Esophagus (tissue), 2 donors: Measurements from ENCODE around the gene TNRC18. TPM values are rescaled to one million over a fixed set of nuclear protein-coding genes. Genes with fewer than 3 reads are reported as not detected.
"Not testable (repeated sequence)": the region's sequence is repeated elsewhere in the genome, so short reads cannot be mapped to it uniquely, and the experiment has no call there.

Experiments used
- H3K27ac ChIP-seq, 2 donors: one replicate each; pipeline ENCODE4 v1.5.1; 2013; ENCODE audit warnings: low read depth in 2 of 2, mild to moderate bottlenecking in 2 of 2, inconsistent platforms in 1 of 2, low read length in 1 of 2, moderate library complexity in 1 of 2
- H3K27me3 ChIP-seq, 2 donors: one replicate each; pipeline ENCODE4 v1.6.1; 2013; ENCODE audit warnings: low read length in 2 of 2, control low read depth in 1 of 2, mild to moderate bottlenecking in 1 of 2; ENCODE audit not compliant: insufficient read depth in 2 of 2, control insufficient read depth in 1 of 2
- H3K36me3 ChIP-seq, 2 donors: one replicate each; pipeline ENCODE4 v1.6.1; 2013; ENCODE audit warnings: low read length in 1 of 2; ENCODE audit not compliant: control insufficient read depth in 2 of 2, insufficient read depth in 2 of 2
- H3K4me1 ChIP-seq, 2 donors: one replicate each; pipeline ENCODE4 v1.6.1; 2013; ENCODE audit warnings: low read length in 1 of 2; ENCODE audit not compliant: control insufficient read depth in 2 of 2, insufficient read depth in 2 of 2
- H3K4me3 ChIP-seq, 2 donors: one replicate each; pipeline ENCODE4 v1.5.1; 2013; ENCODE audit warnings: low read length in 2 of 2, mild to moderate bottlenecking in 2 of 2, low read depth in 1 of 2, moderate library complexity in 1 of 2
- H3K9me3 ChIP-seq, 2 donors: one replicate each; pipeline ENCODE4 v1.6.1; 2013; ENCODE audit warnings: mild to moderate bottlenecking in 2 of 2, low read depth in 1 of 2, low read length in 1 of 2, moderate library complexity in 1 of 2; ENCODE audit not compliant: control insufficient read depth in 2 of 2, insufficient read depth in 1 of 2
- WGBS, 2 donors: extraction: QIAGEN DNeasy Blood & Tissue Kit; methylation state at CpG; one replicate each; pipeline ENCODE4 v1.1.7; 2013; 5-methylcytosine and 5-hydroxymethylcytosine counted together
- polyA plus RNA-seq, 2 donors: library from polyadenylated mRNA; stranded (reverse); fragments of 200-250 nt; gene quantifications; one replicate each; pipeline ENCODE4 v1.2.3, GENCODE V29; 2013
- donor health status: healthy with polysubstance abuse.
- donor health status: Bipolar disorder and iron deficiency.

TNRC18 gene
- polyA plus RNA-seq, 2 donors: 18.0 to 34.0 TPM

GRCh38 chr7:5370454-5371353 lies 52.9 kb downstream of the TNRC18 start:
- Histone ChIP-seq H3K27ac (no peak overlapping the region), H3K9me3 (no peaks in the 10 kb centered on the region), H3K27me3 (no peaks in the 10 kb centered on the region), H3K4me1 (peaks cover 0 to 4% of the 10 kb centered on the region in 2 donors), H3K36me3 (peaks cover 7 to 37% of the 10 kb centered on the region in 2 donors), H3K4me3 (no peak overlapping the region)
- 90 to 91% methylated on average over 47 to 55 of the region's 55 CpGs for WGBS, 2 donors

DNA sequence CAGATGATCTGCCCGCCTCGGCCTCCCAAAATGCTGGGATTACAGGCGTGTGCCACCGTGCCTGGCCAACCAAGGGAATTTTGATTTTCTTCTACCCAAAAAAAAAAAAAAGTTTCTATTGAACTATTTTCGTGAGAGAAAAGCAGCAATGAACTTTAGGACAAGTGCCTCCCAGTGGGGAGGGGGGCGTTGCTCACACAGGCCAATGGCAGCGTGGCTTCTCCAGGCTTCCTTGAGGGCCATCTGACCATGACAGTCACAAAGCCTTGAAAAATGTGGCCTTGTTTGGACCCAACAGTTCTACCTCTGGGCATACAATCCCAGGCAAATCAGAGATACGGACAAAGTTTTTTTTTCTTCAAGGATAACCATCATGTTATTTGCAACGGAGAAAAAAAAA lies 56.0 kb downstream of the TNRC18 start:
- H3K4me1 ChIP-seq: peaks cover 0 to 2% of the 10 kb centered on the region in 2 donors

DNA sequence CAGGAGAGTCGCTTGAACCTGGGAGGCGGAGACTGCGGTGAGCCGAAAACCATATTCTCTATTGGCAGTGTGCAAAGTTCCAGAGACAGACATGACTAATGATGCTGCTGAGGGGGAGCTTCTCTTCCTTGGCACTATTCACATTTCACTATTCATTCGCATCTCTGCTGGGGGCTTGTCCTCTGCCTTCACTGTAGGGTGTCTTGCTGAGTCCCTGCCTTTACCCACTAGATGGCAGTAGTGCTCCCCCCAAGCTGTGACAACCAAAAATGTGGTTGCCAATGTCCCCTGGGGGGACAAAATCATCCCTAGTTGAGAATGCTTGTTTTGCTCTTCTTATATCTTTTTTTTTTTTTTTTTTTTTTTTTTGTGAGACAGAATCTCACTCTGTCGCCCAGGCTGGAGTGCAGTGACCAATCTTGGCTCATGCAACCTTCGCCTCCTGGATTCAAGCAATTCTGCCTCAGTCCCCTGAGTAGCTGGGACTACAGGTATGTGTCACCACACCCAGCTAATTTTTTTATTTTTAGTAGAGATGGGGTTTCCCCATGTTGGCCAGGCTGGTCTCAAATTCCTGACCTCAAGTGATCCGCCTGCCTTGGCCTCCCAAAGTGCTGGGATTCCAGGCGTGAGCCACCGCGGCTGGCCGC lies 57.5 kb downstream of the TNRC18 start:
- H3K27me3 ChIP-seq, H3K27ac ChIP-seq, H3K4me1 ChIP-seq, H3K9me3 ChIP-seq, H3K4me3 ChIP-seq: not testable (repeated sequence)
- H3K36me3 ChIP-seq: peaks cover 5 to 32% of the 10 kb centered on the region in 2 donors
- 65 to 72% methylated on average over 12 of the region's 12 CpGs for WGBS, 2 donors

More for the DNA sequence above, 56.0 kb downstream of the TNRC18 start:
- H3K27me3 ChIP-seq: no peaks in the 10 kb centered on the region
- no peak overlapping the region for H3K27ac ChIP-seq
- H3K36me3 ChIP-seq: peaks cover 0 to 20% of the 10 kb centered on the region in 2 donors
- no peaks in the 10 kb centered on the region for H3K9me3 ChIP-seq
- no peak overlapping the region for H3K4me3 ChIP-seq
- WGBS, 2 donors: 78 to 80% methylated on average over 9 of the region's 9 CpGs

DNA sequence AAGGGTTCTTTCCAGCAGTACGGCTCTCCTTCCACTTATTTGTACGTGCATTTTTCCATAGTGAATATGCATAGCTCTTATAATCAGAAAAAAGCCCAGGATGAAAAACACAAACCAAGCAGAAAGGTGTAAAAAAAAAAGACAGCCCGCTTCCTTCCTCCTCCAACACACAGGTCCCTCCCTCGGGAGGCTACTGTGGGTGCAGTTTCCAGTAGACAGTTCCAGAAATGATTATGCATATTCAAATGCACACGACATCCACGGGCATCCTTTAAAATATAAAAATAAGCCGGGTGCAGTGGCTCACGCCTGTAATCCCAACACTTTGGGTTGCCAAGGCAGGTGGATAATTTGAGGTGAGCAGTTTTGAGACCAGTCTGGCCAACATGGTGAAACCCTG lies 59.9 kb downstream of the TNRC18 start:
- H3K27ac ChIP-seq: no peak overlapping the region
- H3K36me3 ChIP-seq: peaks cover 7 to 33% of the 10 kb centered on the region in 2 donors
- peaks cover 0 to 1% of the 10 kb centered on the region in 2 donors for H3K4me1 ChIP-seq
- H3K9me3 ChIP-seq: no peaks in the 10 kb centered on the region
- no peak overlapping the region for H3K4me3 ChIP-seq
- H3K27me3 ChIP-seq: no peaks in the 10 kb centered on the region
- 57 to 63% methylated on average over 8 of the region's 8 CpGs for WGBS, 2 donors

DNA sequence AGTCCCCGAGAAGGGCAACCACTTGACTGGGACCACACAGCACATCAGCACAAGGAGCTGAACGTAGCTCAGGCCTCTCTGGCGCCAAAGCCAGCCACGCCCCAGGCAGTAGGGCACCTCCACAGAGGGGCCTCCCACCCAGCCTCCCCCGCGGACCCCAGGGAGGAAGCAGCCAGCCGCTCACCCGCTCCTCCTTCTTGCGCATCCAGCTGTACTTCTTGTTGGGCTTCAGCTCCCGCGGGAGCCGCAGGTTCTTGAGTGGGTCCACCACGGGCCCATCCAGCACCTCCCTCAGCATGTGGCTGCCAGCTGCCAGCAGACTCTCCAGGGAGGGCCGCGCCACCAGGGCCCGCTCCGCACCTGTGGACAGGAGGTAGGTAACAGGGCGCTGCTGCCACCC lies 61.2 kb downstream of the TNRC18 start:
- Histone ChIP-seq H3K4me3 (no peak overlapping the region), H3K9me3 (no peaks in the 10 kb centered on the region), H3K4me1 (no peaks in the 10 kb centered on the region), H3K36me3 (peaks cover 7 to 39% of the 10 kb centered on the region in 2 donors), H3K27me3 (no peaks in the 10 kb centered on the region), H3K27ac (no peak overlapping the region)
- WGBS, 2 donors: 93% methylated on average over 16 to 18 of the region's 18 CpGs

DNA sequence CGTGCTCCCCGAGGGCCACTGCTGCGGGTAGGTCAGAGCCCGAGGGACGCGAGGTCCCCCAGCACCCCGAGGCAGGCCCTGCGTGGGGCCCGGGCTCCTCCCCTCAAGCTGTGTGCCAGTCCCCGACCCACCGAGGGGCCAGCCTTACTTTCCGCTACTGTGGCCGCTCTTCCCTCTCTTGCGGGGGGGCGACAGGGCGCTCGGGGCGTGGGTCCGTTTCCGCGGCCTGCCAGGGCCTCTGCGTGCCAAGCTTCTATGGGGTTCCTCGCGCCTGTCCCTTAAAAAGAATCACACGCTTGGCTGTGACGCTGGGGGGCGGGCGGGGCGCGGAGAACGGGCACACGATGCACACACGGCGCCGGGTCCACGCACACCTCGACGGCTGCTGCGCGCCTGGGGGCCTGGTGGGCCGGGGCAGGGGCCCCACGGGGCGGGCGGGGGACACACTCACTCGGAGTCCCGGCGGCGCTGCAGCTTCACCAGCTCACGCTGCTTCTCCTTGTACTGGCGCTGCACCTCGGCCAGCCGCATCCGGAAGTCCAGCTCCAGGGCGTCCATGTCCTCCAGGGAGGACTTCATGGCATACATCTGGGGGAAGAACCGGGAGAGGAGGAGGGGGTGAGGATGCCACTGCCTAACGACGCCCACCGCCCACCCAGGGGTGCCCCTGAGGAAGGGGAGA lies 62.0 kb downstream of the TNRC18 start:
- H3K27ac ChIP-seq: no peak overlapping the region
- no peaks in the 10 kb centered on the region for H3K27me3 ChIP-seq
- H3K4me3 ChIP-seq: no peak overlapping the region
- no peaks in the 10 kb centered on the region for H3K9me3 ChIP-seq
- peaks cover 12 to 44% of the 10 kb centered on the region in 2 donors for H3K36me3 ChIP-seq
- WGBS, 2 donors: 91 to 92% methylated on average over 50 to 58 of the region's 58 CpGs
- H3K4me1 ChIP-seq: no peaks in the 10 kb centered on the region

DNA sequence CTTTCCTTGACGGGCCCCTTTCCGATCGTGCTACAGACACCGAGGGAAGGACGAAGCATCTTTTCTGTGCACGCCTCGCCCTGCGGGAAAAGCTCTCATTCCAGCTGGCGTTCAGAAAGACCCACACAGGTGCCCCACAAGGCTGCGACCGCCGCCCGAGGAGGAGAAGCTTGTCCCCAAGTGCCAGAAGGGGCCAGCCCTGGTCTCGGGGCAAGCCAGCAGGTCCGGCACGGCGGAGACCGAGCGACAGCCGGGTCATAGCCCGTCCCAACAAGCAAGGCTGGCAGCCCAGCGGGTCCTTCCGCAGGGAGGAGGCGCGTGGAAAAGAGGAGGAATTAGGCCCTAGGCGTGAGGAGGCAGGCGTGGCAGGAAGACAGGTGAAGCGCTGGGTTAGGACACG lies 62.7 kb downstream of the TNRC18 start:
- Histone ChIP-seq H3K27me3 (no peaks in the 10 kb centered on the region), H3K4me3 (no peak overlapping the region), H3K27ac (no peak overlapping the region), H3K4me1 (no peaks in the 10 kb centered on the region), H3K36me3 (peaks cover 16 to 50% of the 10 kb centered on the region in 2 donors), H3K9me3 (no peaks in the 10 kb centered on the region)
- WGBS, 2 donors: 89 to 92% methylated on average over 29 of the region's 29 CpGs

DNA sequence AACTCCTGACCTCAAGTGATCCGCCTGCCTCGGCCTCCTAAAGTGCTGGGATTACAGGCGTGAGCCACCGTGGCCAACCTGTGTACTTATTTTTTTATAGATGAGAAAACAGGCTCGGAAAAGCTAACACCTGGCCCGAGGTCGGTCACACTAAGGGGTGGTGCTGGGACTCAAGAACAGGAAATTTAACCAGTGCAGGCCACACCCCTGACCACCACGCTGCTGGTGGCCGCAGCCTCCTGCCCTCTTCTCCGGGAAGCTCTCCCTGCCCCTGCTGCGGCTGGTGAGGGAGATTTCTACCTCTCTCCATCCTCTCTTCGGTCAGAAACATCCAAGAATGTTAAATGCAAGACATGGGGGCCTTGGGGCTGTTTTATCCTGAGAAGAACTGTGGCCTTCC lies 63.2 kb downstream of the TNRC18 start:
- WGBS, 2 donors: 85 to 90% methylated on average over 12 of the region's 12 CpGs
- no peaks in the 10 kb centered on the region for H3K4me1 ChIP-seq

GRCh38 chr7:5360021-5360420 lies 63.6 kb downstream of the TNRC18 start:
- H3K36me3 ChIP-seq: peaks cover 19 to 52% of the 10 kb centered on the region in 2 donors
- not testable (repeated sequence) for H3K27ac ChIP-seq, H3K4me3 ChIP-seq, H3K4me1 ChIP-seq, H3K27me3 ChIP-seq, H3K9me3 ChIP-seq
- WGBS, 2 donors: 74 to 80% methylated on average over 6 of the region's 6 CpGs

More for the DNA sequence above, 63.2 kb downstream of the TNRC18 start:
- H3K27me3 ChIP-seq: no peaks in the 10 kb centered on the region
- peaks cover 16 to 54% of the 10 kb centered on the region in 2 donors for H3K36me3 ChIP-seq
- H3K27ac ChIP-seq: no peak overlapping the region
- no peak overlapping the region for H3K4me3 ChIP-seq
- H3K9me3 ChIP-seq: no peaks in the 10 kb centered on the region
